Thyroid gland (tissue), 4 donors: Measurements from ENCODE around the gene CTXN3. TPM values are rescaled to one million over a fixed set of nuclear protein-coding genes. Genes with fewer than 3 reads are reported as not detected.
A peak's percentile ranks its signal among the peaks of the same experiment; 100 is the strongest.

Experiments
- DNase-seq, 2 donors: peaks; one replicate each; pipeline ENCODE4 v3.0.0-alpha.2; 2019
- H3K27ac ChIP-seq, 3 donors: fragments of 200-600 bp; sonication (generic); 1 replicate in 2 of 3; 2 replicates in 1 of 3; pipeline ENCODE4 v1.5.1; 2016 to 2019; ENCODE audit warnings: mild to moderate bottlenecking in 1 of 3, moderate library complexity in 1 of 3
- H3K27me3 ChIP-seq: fragments of 200-600 bp; sonication (generic); one replicate; pipeline ENCODE4 v1.5.1; 2019
- H3K36me3 ChIP-seq, 2 donors: fragments of 200-600 bp; sonication (generic); one replicate each; pipeline ENCODE4 v1.5.1; 2016 to 2019
- H3K4me1 ChIP-seq, 2 donors: fragments of 200-600 bp; sonication (generic); one replicate each; pipeline ENCODE4 v1.5.1; 2017 to 2019
- H3K4me3 ChIP-seq, 3 donors: fragments of 200-600 bp; sonication (generic); replicated peaks in 1 of 3; 1 replicate in 2 of 3; 2 replicates in 1 of 3; pipeline ENCODE4 v1.5.1; 2016; ENCODE audit warnings: mild to moderate bottlenecking in 1 of 3
- H3K9me3 ChIP-seq: fragments of 200-600 bp; sonication (generic); one replicate; pipeline ENCODE4 v1.5.1; 2017
- CTCF ChIP-seq, 6 experiments: fragments of 200-600 bp in 3 of 6; fragments of 450-650 bp in 3 of 6; sonication (generic) in 3 of 6; IDR thresholded peaks; one replicate each; pipeline ENCODE4 v1.5.1; 2016 to 2019; ENCODE audit warnings: antibody characterized with exemption in 6 of 6, mild to moderate bottlenecking in 2 of 6, inconsistent platforms in 1 of 6, moderate library complexity in 1 of 6
- POLR2A ChIP-seq, 2 donors: fragments of 450-650 bp; IDR thresholded peaks; one replicate each; pipeline ENCODE4 v1.6.1; 2017; ENCODE audit warnings: antibody characterized with exemption in 2 of 2, mild to moderate bottlenecking in 2 of 2, moderate library complexity in 1 of 2
- WGBS, 2 donors: methylation state at CpG; one replicate each; pipeline ENCODE4 v1.1.5; 2017; 5-methylcytosine and 5-hydroxymethylcytosine counted together
- intact Hi-C: fragments of 100-400 bp; cut with DNase I; formaldehyde crosslinking; loops from one replicate; pipeline ENCODE4 v1.15.1; 2023
- total RNA-seq, 4 donors: library from RNA; depleted of rRNA; stranded (reverse); fragments of >200 nt; gene quantifications; one replicate each; pipeline ENCODE4 v1.2.3, GENCODE V29; 2016

The CTXN3 gene
- total RNA-seq, 4 donors from 2014 or later: not detected

GRCh38 chr5:127702434-127702833, 53.6 kb downstream of the CTXN3 start:
- Histone ChIP-seq H3K9me3 (no peaks in the 10 kb centered on the region), H3K36me3 (no peaks in the 10 kb centered on the region), H3K4me1 (peaks cover 11 to 16% of the 10 kb centered on the region in 2 donors), H3K4me3 (no peak overlapping the region), H3K27ac (no peak overlapping the region), H3K27me3 (no peaks in the 10 kb centered on the region)
- WGBS, 2 donors: 94 to 95% methylated on average over 2 of the region's 2 CpGs
- intact Hi-C loops: no loop called here
- DNase-seq: no peak
- no peak for TF ChIP-seq CTCF (IDR thresholded peaks at IDR 0.05)
- TF ChIP-seq POLR2A (IDR thresholded peaks at IDR 0.05): no peak

GRCh38 chr5:127702926-127703561, 54.2 kb downstream of the CTXN3 start, which contains the start of gene CCDC192:
TSS of gene CCDC192 (plus strand) at chr5:127703391. CDS start at chr5:127703446, 55 bp downstream.
- no peak for TF ChIP-seq POLR2A (IDR thresholded peaks at IDR 0.05)
- TF ChIP-seq CTCF (IDR thresholded peaks at IDR 0.05): no peak
- Histone ChIP-seq H3K4me1 (peaks cover 12 to 16% of the 10 kb centered on the region in 2 donors), H3K4me3 (no peak within 1 kb of the TSS), H3K27me3 (no peaks in the 10 kb centered on the region), H3K36me3 (no peaks in the 10 kb centered on the region), H3K9me3 (no peaks in the 10 kb centered on the region), H3K27ac (no peak within 1 kb of the TSS)
- intact Hi-C loops: no loop called here
- WGBS, 2 donors: 79 to 83% methylated on average over 5 of the region's 5 CpGs
- no peak for DNase-seq

GRCh38 chr5:127705120-127705892, 56.4 kb downstream of the CTXN3 start:
- Histone ChIP-seq H3K27ac (peak overlapping the region in 2 of 3 donors; percentile 10 to 56), H3K4me1 (peaks cover 12 to 16% of the 10 kb centered on the region in 2 donors), H3K4me3 (no peak overlapping the region), H3K9me3 (no peaks in the 10 kb centered on the region), H3K36me3 (no peaks in the 10 kb centered on the region), H3K27me3 (no peaks in the 10 kb centered on the region)
- intact Hi-C loops: no loop called here
- DNase-seq: peak; percentile 9 to 10
- 39 to 49% methylated on average over 4 of the region's 4 CpGs for WGBS, 2 donors
- TF ChIP-seq POLR2A (IDR thresholded peaks at IDR 0.05) (no peak), CTCF (IDR thresholded peaks at IDR 0.05) (no peak)

- 71 to 87% methylated on average over 1 of the region's 1 CpG for WGBS, 2 donors
- no peak for DNase-seq
- Histone ChIP-seq H3K36me3 (no peaks in the 10 kb centered on the region), H3K4me3 (no peak overlapping the region), H3K4me1 (peaks cover 12 to 16% of the 10 kb centered on the region in 2 donors), H3K27me3 (no peaks in the 10 kb centered on the region), H3K27ac (peak overlapping the region in 2 of 3 donors; percentile 10 to 57), H3K9me3 (no peaks in the 10 kb centered on the region)
- intact Hi-C loops: no loop called here
- TF ChIP-seq POLR2A (IDR thresholded peaks at IDR 0.05) (no peak), CTCF (IDR thresholded peaks at IDR 0.05) (no peak)
Observed at GRCh38 chr5:127706691-127707090, 57.8 kb downstream of the CTXN3 start.

GRCh38 chr5:127707209-127707608, 58.3 kb downstream of the CTXN3 start:
- Histone ChIP-seq H3K9me3 (no peaks in the 10 kb centered on the region), H3K27me3 (no peaks in the 10 kb centered on the region), H3K4me1 (peaks cover 12 to 16% of the 10 kb centered on the region in 2 donors), H3K4me3 (no peak overlapping the region), H3K36me3 (no peaks in the 10 kb centered on the region), H3K27ac (peak overlapping the region in 2 of 3 donors; percentile 11 to 57)
- 37 to 44% methylated on average over 3 of the region's 3 CpGs for WGBS, 2 donors
- no peak for TF ChIP-seq POLR2A (IDR thresholded peaks at IDR 0.05)
- TF ChIP-seq CTCF (IDR thresholded peaks at IDR 0.05): no peak
- DNase-seq: no peak
- intact Hi-C loops: no loop called here
